ENCODE measurements around the gene MRPL50. TPM values are rescaled to one million over a fixed set of nuclear protein-coding genes. Genes with fewer than 3 reads are reported as not detected.

The MRPL50 gene
- polyA plus RNA-seq, 1 of the 3 experiments (the other 2 are of a cell fraction) = 6.3 TPM

DNA sequence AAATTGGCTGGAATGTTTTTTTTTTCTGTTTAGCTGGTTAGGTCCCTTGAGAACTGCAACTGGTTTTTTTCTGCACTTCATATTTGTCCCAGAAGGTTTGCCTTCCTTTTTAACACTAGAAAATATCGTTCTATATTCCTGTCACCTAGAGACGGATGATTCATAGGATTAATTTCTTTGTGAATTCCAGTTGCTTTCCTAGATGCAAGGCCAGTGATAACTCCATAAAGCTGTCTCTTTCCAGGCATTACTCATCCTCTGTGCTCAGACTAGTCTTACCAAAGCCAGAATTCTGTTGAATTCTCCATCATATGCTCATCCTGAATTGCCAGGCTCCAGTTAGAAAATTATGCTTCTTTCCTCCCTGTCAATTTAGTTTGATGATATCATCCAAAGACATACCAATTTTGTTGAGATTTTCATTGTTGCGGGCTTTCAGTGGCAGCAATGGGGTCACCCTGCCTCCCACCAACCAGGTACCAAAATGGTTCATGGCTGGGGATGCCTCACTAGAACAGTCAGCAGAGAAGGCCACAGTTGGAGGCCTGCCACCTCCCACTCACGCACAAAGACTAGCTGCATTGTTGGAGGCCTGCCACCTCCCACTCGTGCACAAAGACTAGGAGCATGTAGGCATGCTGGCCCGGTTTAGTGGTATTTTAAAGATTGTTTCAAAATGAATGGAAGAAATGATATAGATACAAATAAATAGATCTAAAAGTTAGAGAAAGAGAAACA lies 22.1 kb downstream of the MRPL50 start (continued):
- TF ChIP-seq IRF3 (IDR thresholded peaks at IDR 0.05; ENCODE audit: low read depth, low read length) = no peak
- TF ChIP-seq, protein P1, sequence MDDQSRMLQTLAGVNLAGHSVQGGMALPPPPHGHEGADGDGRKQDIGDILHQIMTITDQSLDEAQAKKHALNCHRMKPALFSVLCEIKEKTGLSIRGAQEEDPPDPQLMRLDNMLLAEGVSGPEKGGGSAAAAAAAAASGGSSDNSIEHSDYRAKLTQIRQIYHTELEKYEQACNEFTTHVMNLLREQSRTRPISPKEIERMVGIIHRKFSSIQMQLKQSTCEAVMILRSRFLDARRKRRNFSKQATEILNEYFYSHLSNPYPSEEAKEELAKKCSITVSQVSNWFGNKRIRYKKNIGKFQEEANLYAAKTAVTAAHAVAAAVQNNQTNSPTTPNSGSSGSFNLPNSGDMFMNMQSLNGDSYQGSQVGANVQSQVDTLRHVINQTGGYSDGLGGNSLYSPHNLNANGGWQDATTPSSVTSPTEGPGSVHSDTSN (IDR thresholded peaks at IDR 0.05) = peak; percentile 86
- TF ChIP-seq EZH2phosphoT487 (IDR thresholded peaks at IDR 0.05; ENCODE audit: borderline replicate concordance, low read depth) = no peak
- TF ChIP-seq TEAD4 (IDR thresholded peaks at IDR 0.05; ENCODE audit: borderline replicate concordance, insufficient read depth) = peak; percentile 58; the same call in 1 of the 2 replicates
- TF ChIP-seq, protein P2, sequence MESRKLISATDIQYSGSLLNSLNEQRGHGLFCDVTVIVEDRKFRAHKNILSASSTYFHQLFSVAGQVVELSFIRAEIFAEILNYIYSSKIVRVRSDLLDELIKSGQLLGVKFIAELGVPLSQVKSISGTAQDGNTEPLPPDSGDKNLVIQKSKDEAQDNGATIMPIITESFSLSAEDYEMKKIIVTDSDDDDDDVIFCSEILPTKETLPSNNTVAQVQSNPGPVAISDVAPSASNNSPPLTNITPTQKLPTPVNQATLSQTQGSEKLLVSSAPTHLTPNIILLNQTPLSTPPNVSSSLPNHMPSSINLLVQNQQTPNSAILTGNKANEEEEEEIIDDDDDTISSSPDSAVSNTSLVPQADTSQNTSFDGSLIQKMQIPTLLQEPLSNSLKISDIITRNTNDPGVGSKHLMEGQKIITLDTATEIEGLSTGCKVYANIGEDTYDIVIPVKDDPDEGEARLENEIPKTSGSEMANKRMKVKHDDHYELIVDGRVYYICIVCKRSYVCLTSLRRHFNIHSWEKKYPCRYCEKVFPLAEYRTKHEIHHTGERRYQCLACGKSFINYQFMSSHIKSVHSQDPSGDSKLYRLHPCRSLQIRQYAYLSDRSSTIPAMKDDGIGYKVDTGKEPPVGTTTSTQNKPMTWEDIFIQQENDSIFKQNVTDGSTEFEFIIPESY (IDR thresholded peaks at IDR 0.05; ENCODE audit: borderline replicate concordance, low read depth) = no peak
- TF ChIP-seq, protein P3, sequence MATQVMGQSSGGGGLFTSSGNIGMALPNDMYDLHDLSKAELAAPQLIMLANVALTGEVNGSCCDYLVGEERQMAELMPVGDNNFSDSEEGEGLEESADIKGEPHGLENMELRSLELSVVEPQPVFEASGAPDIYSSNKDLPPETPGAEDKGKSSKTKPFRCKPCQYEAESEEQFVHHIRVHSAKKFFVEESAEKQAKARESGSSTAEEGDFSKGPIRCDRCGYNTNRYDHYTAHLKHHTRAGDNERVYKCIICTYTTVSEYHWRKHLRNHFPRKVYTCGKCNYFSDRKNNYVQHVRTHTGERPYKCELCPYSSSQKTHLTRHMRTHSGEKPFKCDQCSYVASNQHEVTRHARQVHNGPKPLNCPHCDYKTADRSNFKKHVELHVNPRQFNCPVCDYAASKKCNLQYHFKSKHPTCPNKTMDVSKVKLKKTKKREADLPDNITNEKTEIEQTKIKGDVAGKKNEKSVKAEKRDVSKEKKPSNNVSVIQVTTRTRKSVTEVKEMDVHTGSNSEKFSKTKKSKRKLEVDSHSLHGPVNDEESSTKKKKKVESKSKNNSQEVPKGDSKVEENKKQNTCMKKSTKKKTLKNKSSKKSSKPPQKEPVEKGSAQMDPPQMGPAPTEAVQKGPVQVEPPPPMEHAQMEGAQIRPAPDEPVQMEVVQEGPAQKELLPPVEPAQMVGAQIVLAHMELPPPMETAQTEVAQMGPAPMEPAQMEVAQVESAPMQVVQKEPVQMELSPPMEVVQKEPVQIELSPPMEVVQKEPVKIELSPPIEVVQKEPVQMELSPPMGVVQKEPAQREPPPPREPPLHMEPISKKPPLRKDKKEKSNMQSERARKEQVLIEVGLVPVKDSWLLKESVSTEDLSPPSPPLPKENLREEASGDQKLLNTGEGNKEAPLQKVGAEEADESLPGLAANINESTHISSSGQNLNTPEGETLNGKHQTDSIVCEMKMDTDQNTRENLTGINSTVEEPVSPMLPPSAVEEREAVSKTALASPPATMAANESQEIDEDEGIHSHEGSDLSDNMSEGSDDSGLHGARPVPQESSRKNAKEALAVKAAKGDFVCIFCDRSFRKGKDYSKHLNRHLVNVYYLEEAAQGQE (IDR thresholded peaks at IDR 0.05; ENCODE audit: low read depth, low read length) = peak; percentile 33; the same call in 1 of the 2 replicates
- TF ChIP-seq YY1 (IDR thresholded peaks at IDR 0.05; ENCODE audit: low read depth) = 0 out of 2 replicates have a peak, but pooled peaks have one; percentile 24
- no peak for TF ChIP-seq RCOR1 (IDR thresholded peaks at IDR 0.05; ENCODE audit: low read length)

- Histone ChIP-seq H3K9ac (peak overlapping the region; percentile 14; the same call in 1 of the 2 replicates), H3F3A (replicated peaks; ENCODE audit: insufficient read depth) (peaks cover 23% of the 10 kb centered on the region), H2AFZ (ENCODE audit: low read depth) (peak overlapping the region; percentile 32; the same call in 1 of the 2 replicates), H3K9me3 (peaks cover 7% of the 10 kb centered on the region; the same call in 1 of the 2 replicates), H3K79me2 (ENCODE audit: insufficient read depth) (no peaks in the 10 kb centered on the region), H3K36me3 (replicated peaks in 1 of 2; ENCODE audit: control insufficient read depth in 1 of 2, insufficient read depth in 2 of 2, low read length in 1 of 2) (no peaks in the 10 kb centered on the region), H3K27ac (ENCODE audit: low read depth in 2 of 2, low read length in 1 of 2) (peak overlapping the region in 1 of 2 experiments; percentile 84; a peak in 2 of 4 replicates), H3K4me1 (ENCODE audit: control insufficient read depth in 1 of 2, insufficient read depth in 2 of 2, low read depth in 1 of 2, low read length in 1 of 2) (peaks cover 0 to 14% of the 10 kb centered on the region in 2 experiments; a peak in 2 of 4 replicates), H3K9me2 (no peaks in the 10 kb centered on the region), H3K4me2 (peak overlapping the region; percentile 31; the same call in 1 of the 2 replicates), H3K4me3 (ENCODE audit: low read depth in 2 of 2, low read length in 1 of 2) (no peak overlapping the region), H3K27me3 (ENCODE audit: insufficient read depth) (no peaks in the 10 kb centered on the region), H4K20me1 (ENCODE audit: insufficient read depth) (no peaks in the 10 kb centered on the region)
- POLR2A ChIA-PET = no interaction called here
- DNase-seq = no peak
- WGBS (ENCODE audit: low lambda C conversion rate) = 94% methylated on average over 12 of the region's 12 CpGs
- CTCF ChIA-PET = interaction anchor here (1.0 kb wide), 1 partner anchor 74 kb away, joined by 3 read pairs; no protein-coding TSS in a partner anchor
- no peak for TF ChIP-seq SMC3 (IDR thresholded peaks at IDR 0.05; ENCODE audit: low read depth, low read length)
- no peak for TF ChIP-seq FOXJ3 (CRISPR knock-in tag; IDR thresholded peaks at IDR 0.05)
- TF ChIP-seq, protein P3 (IDR thresholded peaks at IDR 0.05; ENCODE audit: low read depth, low read length) = no peak
- TF ChIP-seq JUND (IDR thresholded peaks at IDR 0.05) = no peak
- TF ChIP-seq RCOR1 (IDR thresholded peaks at IDR 0.05; ENCODE audit: low read length) = no peak
- TF ChIP-seq, protein P2 (IDR thresholded peaks at IDR 0.05; ENCODE audit: borderline replicate concordance, low read depth) = no peak
- no peak for TF ChIP-seq SIN3A (IDR thresholded peaks at IDR 0.05; ENCODE audit: borderline replicate concordance, low read depth, low read length)
- no peak for TF ChIP-seq CHD2 (IDR thresholded peaks at IDR 0.05; ENCODE audit: low read length, partially characterized antibody)
Observed at GRCh38 chr9:101375546-101375945, 22.9 kb downstream of the MRPL50 start.
